H1 (cell line): Measurements from ENCODE around the gene NADSYN1. TPM values are rescaled to one million over a fixed set of nuclear protein-coding genes. Genes with fewer than 3 reads are reported as not detected.

Experiments used
- BACH1 ChIP-seq: IDR thresholded peaks from 2 replicates; pipeline ENCODE4 v1.6.1; 2012; ENCODE audit warnings: low read length, improper control_type of control experiment
- RAD21 ChIP-seq, 2 experiments: IDR thresholded peaks in 1 of 2; conservative IDR thresholded peaks in 1 of 2; 2 replicates each; pipeline ENCODE4 v1.6.1; 2011; ENCODE audit warnings: low read depth in 2 of 2, low read length in 2 of 2, improper control_type of control experiment in 1 of 2, inconsistent platforms in 1 of 2, mild to moderate bottlenecking in 1 of 2, moderate library complexity in 1 of 2
- RBBP5 ChIP-seq: IDR thresholded peaks from 2 replicates; pipeline ENCODE4 v1.7.1; 2012; ENCODE audit warnings: low read depth, mild to moderate bottlenecking, inconsistent platforms, low read length, moderate library complexity, borderline replicate concordance
- SAP30 ChIP-seq: fragments of 300-600 bp; sonication (generic); IDR thresholded peaks from 2 replicates; pipeline ENCODE4 v1.7.1; 2012; ENCODE audit warnings: low read length, moderate library complexity, mild to moderate bottlenecking, inconsistent platforms; ENCODE audit not compliant: insufficient read depth, insufficient replicate concordance
- TBP ChIP-seq: IDR thresholded peaks from 2 replicates; pipeline ENCODE4 v1.6.1; 2011; ENCODE audit warnings: low read depth, low read length, improper control_type of control experiment
- polyA plus RNA-seq, 7 experiments: library from polyadenylated mRNA; depleted of rRNA in 3 of 7; stranded (reverse) in 5 of 7; unstranded in 2 of 7; fragments of >200 nt in 5 of 7; fragments of 200-250 nt in 2 of 7; gene quantifications; 1 replicate in 5 of 7; 2 replicates in 1 of 7; 4 replicates in 1 of 7; pipeline versions ENCODE4 v1.2.1 to v1.2.3, GENCODE V29; 2011 to 2013; ENCODE audit warnings: missing spikeins in 2 of 7, mixed read lengths in 2 of 7
- total RNA-seq: library from RNA; stranded (reverse); fragmentation: NEBNext Ultra II Directional; extraction: Animal tissue kit (Norgen Biotek cat#: 25700); gene quantifications from 2 replicates; pipeline ENCODE4 v1.2.1, GENCODE V29; 2021
- TF ChIP-seq, protein P1 (sequence below): fragments of 300-600 bp; sonication (generic); IDR thresholded peaks from 2 replicates; pipeline ENCODE4 v1.7.1; 2012; ENCODE audit warnings: low read length, moderate library complexity, mild to moderate bottlenecking, inconsistent platforms; ENCODE audit not compliant: insufficient replicate concordance

NADSYN1 gene
- total and polyA plus RNA-seq, 2 of the 8 experiments (the other 6 are each of a cell fraction or from before 2014, with no cell fraction given): 38.3 to 38.6 TPM

- TF ChIP-seq, protein P1, sequence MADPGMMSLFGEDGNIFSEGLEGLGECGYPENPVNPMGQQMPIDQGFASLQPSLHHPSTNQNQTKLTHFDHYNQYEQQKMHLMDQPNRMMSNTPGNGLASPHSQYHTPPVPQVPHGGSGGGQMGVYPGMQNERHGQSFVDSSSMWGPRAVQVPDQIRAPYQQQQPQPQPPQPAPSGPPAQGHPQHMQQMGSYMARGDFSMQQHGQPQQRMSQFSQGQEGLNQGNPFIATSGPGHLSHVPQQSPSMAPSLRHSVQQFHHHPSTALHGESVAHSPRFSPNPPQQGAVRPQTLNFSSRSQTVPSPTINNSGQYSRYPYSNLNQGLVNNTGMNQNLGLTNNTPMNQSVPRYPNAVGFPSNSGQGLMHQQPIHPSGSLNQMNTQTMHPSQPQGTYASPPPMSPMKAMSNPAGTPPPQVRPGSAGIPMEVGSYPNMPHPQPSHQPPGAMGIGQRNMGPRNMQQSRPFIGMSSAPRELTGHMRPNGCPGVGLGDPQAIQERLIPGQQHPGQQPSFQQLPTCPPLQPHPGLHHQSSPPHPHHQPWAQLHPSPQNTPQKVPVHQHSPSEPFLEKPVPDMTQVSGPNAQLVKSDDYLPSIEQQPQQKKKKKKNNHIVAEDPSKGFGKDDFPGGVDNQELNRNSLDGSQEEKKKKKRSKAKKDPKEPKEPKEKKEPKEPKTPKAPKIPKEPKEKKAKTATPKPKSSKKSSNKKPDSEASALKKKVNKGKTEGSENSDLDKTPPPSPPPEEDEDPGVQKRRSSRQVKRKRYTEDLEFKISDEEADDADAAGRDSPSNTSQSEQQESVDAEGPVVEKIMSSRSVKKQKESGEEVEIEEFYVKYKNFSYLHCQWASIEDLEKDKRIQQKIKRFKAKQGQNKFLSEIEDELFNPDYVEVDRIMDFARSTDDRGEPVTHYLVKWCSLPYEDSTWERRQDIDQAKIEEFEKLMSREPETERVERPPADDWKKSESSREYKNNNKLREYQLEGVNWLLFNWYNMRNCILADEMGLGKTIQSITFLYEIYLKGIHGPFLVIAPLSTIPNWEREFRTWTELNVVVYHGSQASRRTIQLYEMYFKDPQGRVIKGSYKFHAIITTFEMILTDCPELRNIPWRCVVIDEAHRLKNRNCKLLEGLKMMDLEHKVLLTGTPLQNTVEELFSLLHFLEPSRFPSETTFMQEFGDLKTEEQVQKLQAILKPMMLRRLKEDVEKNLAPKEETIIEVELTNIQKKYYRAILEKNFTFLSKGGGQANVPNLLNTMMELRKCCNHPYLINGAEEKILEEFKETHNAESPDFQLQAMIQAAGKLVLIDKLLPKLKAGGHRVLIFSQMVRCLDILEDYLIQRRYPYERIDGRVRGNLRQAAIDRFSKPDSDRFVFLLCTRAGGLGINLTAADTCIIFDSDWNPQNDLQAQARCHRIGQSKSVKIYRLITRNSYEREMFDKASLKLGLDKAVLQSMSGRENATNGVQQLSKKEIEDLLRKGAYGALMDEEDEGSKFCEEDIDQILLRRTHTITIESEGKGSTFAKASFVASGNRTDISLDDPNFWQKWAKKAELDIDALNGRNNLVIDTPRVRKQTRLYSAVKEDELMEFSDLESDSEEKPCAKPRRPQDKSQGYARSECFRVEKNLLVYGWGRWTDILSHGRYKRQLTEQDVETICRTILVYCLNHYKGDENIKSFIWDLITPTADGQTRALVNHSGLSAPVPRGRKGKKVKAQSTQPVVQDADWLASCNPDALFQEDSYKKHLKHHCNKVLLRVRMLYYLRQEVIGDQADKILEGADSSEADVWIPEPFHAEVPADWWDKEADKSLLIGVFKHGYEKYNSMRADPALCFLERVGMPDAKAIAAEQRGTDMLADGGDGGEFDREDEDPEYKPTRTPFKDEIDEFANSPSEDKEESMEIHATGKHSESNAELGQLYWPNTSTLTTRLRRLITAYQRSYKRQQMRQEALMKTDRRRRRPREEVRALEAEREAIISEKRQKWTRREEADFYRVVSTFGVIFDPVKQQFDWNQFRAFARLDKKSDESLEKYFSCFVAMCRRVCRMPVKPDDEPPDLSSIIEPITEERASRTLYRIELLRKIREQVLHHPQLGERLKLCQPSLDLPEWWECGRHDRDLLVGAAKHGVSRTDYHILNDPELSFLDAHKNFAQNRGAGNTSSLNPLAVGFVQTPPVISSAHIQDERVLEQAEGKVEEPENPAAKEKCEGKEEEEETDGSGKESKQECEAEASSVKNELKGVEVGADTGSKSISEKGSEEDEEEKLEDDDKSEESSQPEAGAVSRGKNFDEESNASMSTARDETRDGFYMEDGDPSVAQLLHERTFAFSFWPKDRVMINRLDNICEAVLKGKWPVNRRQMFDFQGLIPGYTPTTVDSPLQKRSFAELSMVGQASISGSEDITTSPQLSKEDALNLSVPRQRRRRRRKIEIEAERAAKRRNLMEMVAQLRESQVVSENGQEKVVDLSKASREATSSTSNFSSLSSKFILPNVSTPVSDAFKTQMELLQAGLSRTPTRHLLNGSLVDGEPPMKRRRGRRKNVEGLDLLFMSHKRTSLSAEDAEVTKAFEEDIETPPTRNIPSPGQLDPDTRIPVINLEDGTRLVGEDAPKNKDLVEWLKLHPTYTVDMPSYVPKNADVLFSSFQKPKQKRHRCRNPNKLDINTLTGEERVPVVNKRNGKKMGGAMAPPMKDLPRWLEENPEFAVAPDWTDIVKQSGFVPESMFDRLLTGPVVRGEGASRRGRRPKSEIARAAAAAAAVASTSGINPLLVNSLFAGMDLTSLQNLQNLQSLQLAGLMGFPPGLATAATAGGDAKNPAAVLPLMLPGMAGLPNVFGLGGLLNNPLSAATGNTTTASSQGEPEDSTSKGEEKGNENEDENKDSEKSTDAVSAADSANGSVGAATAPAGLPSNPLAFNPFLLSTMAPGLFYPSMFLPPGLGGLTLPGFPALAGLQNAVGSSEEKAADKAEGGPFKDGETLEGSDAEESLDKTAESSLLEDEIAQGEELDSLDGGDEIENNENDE: no peak
- TF ChIP-seq BACH1 (no peak), RBBP5 (no peak), TBP (no peak), SAP30 (no peak), RAD21 (IDR thresholded peaks at IDR 0.05 in 1 of 2, conservative IDR thresholded peaks at IDR 0.05 in 1 of 2; ENCODE audit: low read depth in 2 of 2, low read length in 2 of 2) (no peak)
These were observed 17.6 kb upstream of the NADSYN1 start (continued) for GRCh38 chr11:71435278-71435951.
